AG10803 (cell line): Measurements from ENCODE around the gene RAP1B.

ENCODE experiments used
- DNase-seq: peaks from one replicate; pipeline ENCODE4 v3.0.0; 2010; ENCODE audit warnings: low read depth
- H3K4me3 ChIP-seq: 2 replicates; pipeline ENCODE4 v1.5.1; 2011; ENCODE audit warnings: mild to moderate bottlenecking, low read length, control low read depth
- CTCF ChIP-seq: conservative IDR thresholded peaks from 2 replicates; pipeline ENCODE4 v1.5.1; 2011; ENCODE audit warnings: mild to moderate bottlenecking, low read length, control low read depth, inconsistent platforms

Gene RAP1B

DNA sequence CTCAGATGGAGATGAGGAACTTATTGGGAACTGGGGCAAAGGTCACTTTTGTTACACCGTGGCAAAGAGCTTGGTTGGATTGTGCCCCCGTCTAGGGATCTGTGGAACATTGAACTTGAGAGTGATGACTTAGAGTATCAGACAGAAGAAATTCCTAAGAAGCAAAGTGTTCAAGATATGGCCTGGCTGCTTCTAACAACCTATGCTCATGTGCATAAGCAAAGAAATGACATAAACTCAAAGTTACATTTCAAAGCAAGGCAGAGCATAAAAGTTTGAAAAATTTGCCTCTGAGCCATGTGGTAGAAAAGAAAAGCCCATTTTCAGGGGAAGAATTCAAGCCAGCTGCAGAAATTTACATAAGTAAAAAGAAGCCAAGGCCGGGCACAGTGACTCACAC lies 21.5 kb upstream of the RAP1B start:
- no peak for DNase-seq
- TF ChIP-seq CTCF: no peak
- no peak overlapping the region for H3K4me3 ChIP-seq

DNA sequence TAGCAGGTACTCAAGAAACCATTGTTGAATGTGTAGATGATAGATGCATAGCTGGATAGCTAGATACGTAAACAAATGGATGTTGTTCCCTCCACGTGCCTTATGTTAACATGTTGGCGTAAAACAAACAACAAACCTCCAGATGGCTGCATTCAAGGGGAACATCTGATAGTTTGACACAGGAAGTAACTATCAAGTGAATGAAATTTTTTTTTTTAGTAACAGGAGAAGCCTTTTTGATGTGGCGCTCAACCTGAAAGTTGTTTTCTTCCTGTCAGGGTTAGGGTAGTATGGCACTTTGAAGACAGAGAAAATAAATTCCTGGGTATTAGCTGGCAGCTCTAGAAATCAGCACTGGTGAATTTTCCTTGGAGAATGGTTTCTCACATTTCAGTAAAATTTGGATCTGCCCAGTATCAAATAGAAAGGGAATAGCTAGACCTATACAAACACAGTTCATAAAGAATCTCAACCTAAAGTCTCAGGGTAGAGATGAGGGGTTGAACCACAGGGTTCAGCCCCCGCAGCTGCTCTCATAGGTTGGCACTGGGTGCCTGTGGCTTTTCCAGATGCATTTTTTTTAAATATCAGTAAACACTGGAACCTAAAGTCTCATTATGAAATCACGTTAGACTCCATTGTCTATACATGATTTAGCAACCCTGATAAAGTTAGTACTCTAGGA lies 18.8 kb upstream of the RAP1B start:
- no peak overlapping the region for H3K4me3 ChIP-seq
- TF ChIP-seq CTCF: no peak
- DNase-seq: no peak

DNA sequence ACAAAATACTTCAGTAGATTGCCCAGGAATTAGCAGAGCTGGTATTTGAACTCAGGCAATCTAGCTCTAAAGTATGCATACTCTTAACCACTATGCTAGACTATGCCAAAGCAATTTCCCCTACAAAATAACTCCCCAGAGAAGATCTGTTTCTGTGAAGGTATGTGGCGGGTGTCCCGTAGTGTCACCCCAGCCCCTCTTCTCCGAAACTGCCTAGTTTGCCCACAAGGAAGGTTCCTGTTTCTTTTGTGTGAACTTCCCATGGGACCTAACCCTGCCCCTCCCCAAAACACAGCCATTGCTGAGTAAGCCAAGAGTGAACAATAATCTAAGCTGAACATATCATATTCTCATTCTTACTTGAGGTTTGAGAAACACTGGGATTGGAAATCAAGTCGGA lies 15.5 kb upstream of the RAP1B start:
- H3K4me3 ChIP-seq: no peak overlapping the region
- TF ChIP-seq CTCF: no peak
- no peak for DNase-seq

GRCh38 chr12:68601767-68602166 lies 8.9 kb upstream of the RAP1B start:
- DNase-seq: no peak
- TF ChIP-seq CTCF: no peak
- H3K4me3 ChIP-seq: no peak overlapping the region

- TF ChIP-seq CTCF: no peak
- DNase-seq: no peak
- no peak overlapping the region for H3K4me3 ChIP-seq
Observed at GRCh38 chr12:68602720-68603119, 8.0 kb upstream of the RAP1B start.

DNA sequence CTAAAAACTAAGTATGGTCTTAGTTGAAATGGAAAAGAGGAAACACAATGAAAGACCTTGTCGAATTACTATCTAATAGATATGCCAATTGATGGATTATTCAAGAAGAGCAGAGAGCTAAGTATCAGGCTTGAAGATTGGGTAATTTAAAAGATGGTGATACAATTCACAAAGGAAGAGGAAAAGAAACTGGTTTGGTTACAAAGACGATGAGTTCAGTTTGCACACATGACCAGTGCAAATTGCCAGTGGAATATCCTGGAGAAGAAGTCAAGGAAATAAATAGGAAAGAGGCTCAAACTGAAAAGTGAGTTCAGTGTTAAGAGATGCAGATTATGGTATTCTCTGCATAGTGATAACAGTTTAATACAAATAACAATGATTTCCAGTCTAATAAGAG lies 2.5 kb upstream of the RAP1B start:
- no peak for DNase-seq
- no peak for TF ChIP-seq CTCF
- H3K4me3 ChIP-seq: no peak overlapping the region

GRCh38 chr12:68609998-68610369 lies 715 bp upstream of the RAP1B start:
- peak; percentile 52 for DNase-seq
- peak overlapping the region; percentile 71 for H3K4me3 ChIP-seq
- TF ChIP-seq CTCF: no peak
